GM21390 (cell line): ENCODE data around the gene CHRNE.

Experiments
- ATAC-seq: cut with Tn5 transposase; IDR thresholded peaks from one replicate; pipeline ENCODE4 v1.9.1; 2021; ENCODE audit not compliant: unreplicated experiment

Gene CHRNE

DNA sequence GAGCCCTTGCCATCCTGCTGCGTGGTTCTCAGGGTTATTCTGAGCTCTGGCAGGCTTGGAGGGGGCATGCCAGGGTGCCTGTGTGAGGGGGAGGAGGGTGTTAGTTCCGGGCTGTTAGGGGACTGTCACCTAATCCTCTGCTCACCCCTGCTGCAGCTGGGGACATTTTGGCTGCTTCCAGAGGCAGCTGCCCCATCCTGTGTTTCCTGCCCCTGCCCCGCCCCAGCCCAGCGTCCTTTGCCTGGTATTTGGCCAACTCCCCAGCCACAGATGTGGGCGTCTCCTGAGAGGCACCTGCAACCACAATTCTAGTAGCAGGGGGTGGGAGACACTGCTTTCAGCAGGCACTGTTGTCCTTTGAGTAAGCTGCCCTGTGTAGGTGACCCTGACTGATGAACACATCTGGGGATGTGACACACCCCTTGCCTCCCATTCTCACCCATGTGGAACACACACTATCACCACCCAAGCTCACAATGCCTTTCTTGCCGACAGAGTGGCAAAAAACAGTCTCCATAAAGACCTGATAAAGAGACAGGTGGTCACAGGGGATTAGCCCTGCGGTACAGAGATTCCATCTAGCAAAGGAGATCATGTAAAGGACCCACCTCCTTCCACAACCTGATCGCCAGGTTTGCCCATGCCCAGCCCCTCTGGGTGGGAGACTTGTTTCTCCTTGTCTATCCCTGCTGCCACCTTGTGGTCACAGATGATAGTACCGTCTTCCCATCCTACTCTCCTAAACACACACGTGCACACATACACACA, at the start of gene CHRNE:
TSS of gene CHRNE (minus strand) at position 48 of the 768 bp plus-strand sequence. CDS start at position 13, 35 bp downstream.
- ATAC-seq, result no peak

DNA sequence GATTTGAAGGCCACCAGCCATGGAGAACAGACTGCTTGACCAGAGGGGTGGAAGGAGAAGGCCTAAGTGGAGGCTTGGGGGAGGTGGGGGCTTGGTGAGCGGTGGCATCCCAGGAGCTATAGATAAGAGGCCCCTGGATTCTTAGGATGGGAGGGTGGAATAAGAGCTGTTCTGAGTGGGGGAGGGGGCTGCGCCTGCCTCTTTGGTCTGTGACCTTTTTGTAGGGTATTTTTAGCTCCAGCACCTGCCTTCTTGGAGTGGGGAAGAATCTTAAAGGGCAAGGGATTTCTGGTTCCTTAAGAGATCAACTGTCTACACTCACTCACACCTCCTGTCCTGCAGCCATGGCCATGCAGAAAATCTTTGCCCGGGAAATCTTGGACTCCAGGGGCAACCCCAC, 48.6 kb upstream of the CHRNE start:
- no peak for ATAC-seq

DNA sequence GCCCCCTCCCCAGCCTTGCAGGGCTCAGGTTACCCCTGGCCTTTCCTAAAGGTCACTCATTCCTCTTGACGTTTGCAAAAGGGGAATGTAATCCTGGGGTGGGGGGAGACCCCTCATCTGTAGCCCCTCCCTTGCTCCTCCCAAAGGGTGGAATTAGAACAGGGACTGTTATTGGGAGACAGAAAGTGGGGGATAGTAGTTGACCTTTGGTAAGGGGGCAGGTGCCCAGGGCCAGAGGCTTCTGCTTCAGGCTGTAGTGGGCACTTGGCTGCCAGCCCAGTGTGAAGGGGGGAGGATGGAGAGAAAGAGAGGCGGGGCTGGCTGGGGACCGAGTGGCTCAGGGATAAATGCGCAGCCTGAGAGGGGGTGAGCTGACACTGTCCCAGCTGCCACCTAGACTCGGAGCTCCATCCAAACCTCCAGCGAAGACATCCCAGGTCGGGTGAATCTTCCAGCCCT, 47.9 kb upstream of the CHRNE start, which contains the start of gene ENO3:
TSS of gene ENO3 (plus strand) at position 374 of the 459 bp plus-strand sequence. CDS start 711 bp downstream, outside the sequence.
- no peak for ATAC-seq

DNA sequence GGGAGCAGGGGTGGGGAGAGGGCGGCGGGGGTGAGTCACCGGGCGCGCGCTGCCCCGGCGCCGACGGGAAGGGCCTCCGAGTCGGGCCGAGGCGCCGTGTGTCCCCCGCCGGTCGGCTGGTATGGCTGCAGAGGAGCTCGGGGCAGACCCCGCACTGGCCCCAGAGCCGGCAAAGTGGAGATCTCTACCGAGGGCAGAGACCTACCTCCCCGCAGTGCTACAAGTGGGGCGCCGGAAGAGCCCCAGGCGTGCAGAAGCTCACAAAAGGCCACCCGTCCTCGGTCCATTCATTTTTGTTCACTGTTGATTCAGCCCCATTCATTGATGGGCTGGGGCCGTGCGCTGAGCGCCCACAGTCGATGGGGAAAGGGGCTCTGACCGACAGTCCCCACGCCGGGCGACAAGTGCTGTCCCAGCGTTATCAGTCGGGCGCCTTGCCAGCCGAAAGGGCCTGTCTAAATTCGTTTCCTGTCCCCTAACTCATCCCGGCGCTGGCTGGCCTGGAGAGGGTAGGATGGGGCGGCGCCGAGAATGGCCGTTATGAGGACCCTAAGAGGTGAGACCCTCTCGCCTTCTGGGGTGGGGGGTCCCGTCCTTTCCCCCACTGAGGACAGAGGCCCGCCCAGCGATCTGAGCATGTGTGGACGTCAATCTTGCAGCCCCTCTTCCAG, 47.3 kb upstream of the CHRNE start:
- ATAC-seq, result no peak

DNA sequence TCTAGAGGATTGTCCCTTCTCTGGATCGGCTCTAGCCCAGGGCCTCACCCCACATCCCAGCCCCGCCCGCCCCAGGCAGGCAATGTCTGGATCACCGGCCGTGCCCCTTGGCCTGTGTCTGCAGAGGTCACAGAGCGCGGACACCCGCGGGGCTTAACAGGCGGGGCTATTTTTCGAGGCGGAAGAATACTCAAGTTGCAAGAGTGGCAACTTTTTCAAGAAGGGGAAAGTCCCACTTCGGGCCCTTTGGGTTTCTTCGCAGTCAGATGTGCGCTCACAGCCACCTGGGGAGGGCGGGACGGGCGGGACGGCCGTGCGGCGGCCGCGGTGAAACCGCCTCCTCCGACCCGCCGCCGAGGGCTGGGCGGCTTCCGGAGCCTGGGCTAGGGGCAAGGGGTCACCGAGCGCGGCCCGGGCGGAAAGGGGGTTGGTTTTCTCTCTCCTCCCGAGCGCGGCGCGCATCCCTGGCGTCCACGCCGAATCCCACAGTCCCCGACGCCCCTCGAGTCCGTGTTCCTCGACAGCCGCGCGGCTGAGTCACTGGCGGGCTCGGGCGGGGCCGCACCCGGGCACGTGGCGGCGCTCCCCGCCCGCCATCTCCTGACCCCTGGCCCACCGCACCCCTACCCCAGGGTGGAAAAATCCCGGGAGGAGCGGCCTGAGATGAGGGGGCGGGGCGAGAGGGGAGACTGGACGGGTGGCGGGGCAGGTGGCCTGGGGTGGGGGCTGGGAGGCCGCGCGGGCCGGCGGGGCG, 46.6 kb upstream of the CHRNE start:
- no peak for ATAC-seq

DNA sequence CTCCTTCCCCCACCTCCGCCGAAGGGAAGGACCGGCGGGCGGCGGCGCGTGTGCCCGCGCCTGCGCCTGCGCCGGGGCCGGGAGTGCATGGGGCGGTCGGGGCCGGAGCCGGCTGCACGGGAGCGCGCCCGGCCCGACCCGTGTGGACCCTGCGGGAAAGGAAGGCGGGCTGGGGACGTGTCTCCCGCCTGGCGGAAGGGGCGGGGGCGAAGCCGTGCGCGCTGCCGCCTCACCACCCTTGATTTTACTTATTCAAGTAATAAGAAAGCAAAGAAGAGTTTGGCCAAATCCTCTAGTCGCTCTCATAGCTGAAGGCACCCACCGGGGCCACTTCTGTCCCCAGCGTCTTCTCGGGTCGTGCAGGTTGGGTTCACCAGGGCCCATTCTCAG, 46.0 kb upstream of the CHRNE start:
- ATAC-seq, result no peak

DNA sequence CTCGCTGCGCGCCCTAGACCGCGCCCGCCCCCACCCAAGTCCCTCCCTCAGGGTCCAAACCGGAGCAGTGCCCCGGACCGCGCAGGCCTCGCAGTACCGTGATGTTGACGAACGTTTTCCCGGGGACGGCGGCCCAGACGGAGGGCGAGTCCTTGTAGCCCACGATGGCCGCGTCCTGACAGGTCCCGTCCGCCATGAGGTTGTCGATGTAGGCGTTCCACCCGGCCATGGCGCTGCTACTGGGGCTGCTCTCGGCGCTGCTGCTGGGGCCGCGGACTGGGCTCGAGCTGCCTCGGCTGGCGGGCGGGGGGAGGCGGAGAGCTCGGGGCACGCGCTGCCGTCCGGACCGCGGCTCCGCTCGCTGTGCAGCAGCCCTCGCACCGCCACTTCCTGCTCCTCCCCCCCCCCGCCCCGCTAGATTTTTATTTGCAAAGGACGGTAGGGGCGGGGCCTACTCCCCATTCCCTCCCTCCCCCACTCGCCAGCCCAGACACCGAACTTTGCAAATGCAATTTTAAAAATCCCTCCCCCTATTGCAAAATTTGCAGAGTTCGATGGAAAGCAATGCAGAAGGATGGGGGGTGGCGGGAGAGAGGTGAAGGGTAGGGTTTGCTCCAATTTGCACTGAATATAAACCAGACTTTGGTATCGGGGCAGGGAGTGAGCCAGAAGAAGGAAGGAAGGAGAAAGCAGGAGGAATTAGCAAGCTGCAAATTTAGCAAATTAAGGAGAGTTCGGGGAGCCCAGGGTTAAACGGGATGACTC, 45.5 kb upstream of the CHRNE start, which contains the start of gene PFN1:
TSS of gene PFN1 (minus strand) at position 365 of the 765 bp plus-strand sequence. CDS start at position 229, 136 bp downstream.
- no peak for ATAC-seq

DNA sequence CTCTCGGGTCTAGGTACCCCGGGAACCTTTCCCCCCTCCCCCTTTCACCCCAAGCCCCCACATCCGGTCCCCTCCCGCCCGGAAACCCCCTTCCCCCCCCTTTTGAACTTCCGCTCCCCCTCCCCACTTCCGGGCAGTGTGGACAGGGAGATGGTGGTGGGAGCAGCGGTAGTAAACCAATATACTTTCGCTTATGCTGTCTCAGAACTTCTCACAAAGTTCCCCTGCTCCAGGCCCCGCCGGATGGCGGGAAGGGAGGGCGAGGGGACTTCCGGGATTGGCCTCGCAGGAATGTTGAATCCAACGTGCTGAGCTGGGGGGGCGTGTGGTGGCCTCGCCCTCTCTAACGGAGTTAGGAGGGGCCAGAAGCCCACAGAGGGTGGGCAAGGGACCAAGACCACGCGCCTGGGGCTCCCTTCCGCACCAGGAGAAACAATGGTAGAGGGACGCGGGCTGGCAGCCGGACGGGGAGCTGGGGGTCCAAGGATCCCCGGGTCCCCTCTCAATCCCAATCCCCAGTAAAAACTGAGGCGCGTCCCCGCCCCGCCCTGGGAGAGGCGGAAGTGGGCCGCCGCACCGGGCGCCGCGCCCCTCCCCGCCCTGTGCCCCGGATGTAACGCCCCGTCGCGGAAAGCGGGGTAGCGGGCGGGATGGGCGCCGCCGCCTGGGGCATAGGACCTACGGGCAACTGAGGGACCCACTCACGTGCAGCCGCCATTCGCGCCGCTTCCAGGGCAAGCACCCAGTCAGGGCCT, 44.7 kb upstream of the CHRNE start:
- ATAC-seq, result no peak

DNA sequence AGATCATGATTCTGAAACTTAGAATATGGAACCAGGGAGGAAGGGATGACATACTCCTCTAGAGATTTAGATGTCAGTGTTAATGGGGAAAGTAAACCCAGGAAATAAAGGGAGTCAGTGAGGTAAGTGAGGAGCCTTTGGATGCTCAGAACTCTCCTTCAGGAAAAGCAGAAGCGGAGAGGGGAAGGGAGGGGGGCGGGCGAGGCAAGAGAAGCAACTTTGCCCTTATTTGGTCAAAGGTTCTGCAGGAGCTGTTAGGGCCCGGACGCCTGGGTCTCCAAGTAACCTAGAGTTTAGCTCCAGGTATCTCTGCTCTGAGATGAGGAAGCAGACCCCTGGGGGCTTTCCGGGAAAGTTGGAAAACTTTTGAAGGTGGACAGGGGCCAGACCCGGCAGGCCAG, 44.1 kb upstream of the CHRNE start:
- ATAC-seq, result no peak

DNA sequence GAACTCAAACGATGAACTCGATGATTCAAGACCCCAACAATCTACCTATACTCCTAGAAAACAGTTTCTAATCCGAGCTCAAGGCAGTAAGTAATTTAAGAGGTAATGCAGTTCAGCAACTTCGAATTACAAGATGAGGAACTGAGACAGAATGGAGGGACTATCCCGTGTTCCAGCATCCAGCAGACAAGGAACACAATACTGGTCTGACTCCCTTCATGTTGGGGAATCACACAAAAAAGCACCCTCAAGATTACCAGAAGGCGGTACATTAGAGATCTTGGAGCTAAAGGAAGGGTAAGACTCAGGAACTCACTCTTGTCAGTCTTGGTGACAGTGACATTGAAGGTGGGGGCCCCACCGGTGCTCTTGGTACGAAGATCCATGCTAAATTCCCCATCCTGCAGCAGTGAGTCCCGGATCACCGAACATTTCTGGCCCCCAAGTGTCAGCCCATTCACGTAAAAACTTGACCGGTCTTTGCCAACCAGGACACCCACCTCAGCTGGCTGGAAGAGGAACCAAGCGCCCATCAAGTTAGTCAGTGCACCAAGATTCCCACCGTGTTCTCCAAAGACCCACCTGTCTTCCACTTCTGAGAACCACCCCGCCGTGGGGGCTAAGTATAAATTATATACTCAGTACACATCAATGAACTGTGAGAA, 43.5 kb upstream of the CHRNE start:
- ATAC-seq, result no peak

DNA sequence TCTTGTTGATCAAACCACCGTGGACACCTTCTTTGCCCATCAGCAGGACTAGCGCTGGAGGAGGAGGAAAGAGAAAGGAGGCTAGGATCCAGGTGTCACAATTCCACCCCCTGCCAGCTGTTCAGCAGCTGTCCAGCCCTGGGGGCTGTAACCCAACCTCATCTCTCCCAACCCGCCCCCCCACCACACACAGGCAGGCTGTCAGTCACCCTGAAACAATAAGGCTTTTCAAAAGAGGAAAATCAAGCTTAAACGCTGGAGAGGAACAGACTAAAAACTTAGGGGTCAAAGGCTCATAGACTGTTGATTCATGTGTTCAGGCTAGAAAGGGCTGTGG, 43.0 kb upstream of the CHRNE start:
- no peak for ATAC-seq

DNA sequence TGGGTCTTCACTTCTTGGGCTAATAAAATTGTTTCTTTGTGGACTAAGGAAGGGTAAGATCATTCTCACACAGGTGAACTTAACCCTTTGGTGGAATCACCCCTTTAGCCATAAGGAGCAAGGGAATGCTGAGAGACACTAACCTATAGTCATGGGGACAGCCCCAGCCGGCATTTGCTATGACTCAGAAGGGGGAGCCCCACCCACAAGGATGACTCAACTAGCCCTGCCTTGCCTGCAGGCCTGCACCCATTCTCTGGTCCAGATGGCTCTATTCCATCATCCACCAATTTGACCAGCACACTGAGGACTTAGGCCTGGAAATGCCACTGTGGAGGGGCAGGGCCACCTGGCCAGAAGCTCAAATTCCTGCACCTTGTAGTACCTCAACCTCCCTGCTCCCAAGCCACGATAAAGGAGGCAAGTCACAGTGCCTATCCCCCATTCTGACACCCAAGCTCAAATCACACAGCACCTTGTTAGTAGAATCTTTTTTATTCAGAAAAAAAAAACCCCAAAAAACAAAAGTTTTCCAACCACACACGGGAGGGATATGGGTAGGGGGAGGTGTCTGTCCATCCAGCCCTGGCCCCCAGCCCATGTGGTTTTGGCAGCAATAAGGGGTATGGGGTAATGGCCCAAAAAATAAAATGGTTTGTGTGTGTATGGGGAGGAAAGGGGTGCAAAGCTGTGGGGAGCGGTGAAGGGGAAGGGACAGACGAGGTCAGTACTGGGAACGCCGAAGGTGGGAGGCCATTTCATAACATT, 42.5 kb upstream of the CHRNE start:
- ATAC-seq, result no peak

DNA sequence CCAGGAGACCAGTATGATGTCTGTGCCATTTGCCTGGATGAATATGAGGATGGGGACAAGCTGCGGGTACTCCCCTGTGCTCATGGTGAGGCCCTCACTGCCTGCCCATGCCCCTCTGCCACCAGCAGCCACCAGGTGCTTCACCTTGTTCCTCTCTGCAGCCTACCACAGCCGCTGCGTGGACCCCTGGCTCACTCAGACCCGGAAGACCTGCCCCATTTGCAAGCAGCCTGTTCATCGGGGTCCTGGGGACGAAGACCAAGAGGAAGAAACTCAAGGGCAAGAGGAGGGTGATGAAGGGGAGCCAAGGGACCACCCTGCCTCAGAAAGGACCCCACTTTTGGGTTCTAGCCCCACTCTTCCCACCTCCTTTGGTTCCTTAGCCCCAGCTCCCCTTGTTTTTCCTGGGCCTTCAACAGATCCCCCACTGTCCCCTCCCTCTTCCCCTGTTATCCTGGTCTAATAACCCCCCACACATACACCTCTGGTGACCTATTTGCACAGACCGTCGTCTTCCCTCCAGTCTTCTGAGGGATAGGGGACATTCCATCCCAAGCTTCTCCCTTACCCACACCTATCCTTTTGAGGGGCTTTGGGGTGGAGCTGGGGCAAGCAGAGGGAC, 41.8 kb upstream of the CHRNE start:
- no peak for ATAC-seq

DNA sequence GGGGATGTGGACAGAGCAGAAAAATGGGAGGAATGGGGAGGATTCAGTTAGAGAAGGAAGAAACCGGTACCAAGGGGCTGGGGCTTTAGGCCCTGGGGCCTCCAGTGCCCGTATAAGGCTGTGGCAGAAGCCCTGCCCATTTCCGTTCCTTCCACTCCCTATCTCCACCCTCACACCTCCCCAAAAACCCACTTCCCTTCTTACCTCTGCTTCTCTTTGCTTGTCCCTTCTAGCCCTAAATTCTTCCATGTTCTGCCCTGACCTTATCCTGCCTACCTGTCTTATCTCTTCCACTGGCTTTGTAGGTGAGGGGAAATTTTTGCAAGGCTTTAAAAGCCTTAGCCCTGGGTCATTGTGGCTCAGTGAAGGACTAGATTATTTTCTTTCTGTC, 41.3 kb upstream of the CHRNE start:
- no peak for ATAC-seq

DNA sequence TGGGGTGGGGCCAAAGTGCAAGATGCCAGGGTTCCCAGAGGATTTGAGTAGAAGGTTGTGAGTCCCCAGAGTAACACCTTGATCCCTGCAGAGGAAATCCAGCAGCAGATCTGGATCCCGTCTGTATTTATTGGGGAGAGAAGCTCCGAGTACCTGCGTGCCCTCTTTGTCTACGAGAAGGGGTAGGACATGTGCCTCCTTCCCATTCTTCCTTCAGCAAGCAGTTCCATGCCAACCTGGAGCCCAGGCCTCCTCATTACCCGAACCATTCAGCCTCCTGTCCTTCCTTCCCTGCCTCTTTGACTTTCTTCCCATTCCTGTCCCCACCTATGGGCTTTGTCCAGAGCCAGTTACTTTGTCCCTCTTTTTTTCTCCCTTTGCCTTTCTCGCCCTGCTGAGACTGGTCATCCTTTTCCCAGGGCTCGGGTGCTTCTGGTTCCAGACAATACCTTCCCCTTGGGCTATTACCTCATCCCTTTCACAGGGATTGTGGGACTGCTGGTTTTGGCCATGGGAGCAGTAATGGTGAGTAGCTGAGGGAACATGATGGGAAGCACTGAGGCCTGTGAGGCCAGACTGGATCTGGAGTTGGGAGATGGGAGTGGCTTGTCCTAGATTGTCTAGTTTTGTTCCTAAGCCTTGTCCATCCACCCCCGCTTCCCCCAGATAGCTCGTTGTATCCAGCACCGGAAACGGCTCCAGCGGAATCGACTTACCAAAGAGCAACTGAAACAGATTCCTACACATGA, 40.0 kb upstream of the CHRNE start:
- ATAC-seq, result no peak

DNA sequence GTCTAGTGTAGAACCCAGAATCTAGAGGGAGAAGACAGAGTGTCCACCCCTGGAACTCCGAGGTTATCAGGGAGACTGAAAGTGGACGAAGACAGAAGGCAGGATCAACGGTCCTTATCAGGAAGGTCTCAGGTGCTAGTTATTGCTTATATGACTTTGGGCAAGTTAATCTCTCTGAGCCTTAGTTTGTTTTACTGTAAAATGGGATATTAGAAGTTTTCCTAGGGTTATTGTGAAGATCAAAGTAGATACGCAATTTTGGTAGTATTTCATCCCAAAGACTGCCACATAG, 38.4 kb upstream of the CHRNE start:
- ATAC-seq, result no peak

DNA sequence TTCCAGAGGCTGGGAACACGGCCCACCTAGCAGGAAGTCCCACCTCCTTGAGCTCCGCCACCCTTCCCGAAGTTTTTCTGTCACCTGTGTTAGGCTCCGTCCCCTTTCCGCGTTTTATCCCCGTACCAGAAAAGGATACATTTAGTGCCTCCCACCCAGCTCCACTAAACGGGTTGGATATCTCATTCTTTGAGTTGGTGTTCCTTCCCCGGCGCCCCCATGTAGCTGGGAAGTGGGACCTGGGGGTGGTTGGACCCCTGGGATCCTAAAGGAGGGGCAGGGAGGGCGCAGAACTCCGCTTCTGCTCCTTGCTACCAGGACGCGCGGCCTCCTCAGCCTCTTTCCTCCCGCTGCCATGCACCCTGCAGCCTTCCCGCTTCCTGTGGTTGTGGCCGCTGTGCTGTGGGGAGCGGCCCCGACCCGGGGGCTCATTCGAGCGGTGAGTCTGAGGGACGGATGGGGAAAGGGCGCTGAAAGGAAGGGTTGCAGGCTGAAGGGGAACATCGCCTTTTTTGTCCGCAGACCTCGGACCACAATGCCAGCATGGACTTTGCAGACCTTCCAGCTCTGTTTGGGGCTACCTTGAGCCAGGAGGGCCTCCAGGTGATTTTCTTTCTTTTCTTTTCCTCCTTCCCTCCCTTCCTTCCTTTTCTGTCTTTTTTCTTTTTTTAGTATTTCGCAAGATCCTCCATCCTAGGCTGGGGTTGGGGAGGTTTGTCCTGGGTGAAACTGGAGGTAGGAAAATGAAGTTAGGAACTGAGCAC, 37.8 kb upstream of the CHRNE start:
- no peak for ATAC-seq
